ENCODE data around the gene IRAK1. TPM values are rescaled to one million over a fixed set of nuclear protein-coding genes. Genes with fewer than 3 reads are reported as not detected.

The IRAK1 gene
- 100 to 1,000 TPM in 1 of 2 donors, 10 to 100 TPM in 1; 66.7 to 148 TPM for total RNA-seq

DNA sequence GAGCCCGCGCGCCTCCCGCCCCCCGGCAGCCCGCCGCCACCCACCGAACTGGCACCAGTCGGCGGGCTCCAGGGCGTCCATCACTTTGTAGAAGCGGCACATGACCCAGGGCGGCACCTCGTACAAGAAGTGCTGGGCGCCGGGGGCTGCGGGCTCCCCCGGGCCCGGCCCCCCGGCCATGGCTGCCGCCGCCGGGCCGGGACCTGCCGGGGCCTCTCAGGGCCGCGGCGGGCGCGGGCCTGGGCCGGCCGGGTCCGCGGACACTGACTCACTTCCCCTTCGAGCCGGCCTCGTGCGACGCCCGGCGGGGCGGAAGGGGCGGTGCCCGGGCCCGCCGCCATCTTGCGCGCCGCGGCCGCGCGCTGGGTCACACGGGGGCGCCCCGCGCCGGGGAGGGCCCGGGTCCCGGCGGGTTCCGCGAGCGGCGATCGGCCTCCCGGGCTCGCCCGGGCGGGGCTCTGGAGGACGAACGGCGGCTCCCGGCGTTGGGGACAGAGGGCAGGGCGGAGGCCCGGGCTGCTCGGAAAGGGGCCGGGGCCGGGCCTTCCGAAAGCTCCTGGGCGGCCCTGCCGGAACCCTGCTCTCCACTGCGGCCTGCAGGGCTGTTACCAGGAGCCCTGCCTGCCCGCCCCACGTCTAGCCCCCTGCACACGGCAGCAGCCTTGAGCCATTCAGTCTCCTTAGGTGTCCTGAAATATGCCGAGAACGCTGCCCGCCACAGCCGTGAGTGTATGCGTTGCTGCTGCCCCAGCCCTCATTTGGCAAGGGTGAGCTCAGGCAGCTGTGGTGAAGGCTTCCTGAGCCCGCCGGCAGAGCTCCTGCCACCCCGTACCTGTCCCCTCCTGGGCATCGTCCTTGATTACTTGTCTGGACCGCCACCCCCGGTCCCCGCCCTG lies at the start of gene IRAK1:
TSS of gene IRAK1 (minus strand) at position 270 of the 896 bp plus-strand sequence. CDS start at position 180, 90 bp downstream.
- Histone ChIP-seq H3K9me3 (no peaks in the 10 kb centered on the region), H3K4me1 (no peaks in the 10 kb centered on the region), H3K4me3 (peak within 1 kb of the TSS; percentile 58), H3K36me3 (no peaks in the 10 kb centered on the region), H3K27me3 (no peaks in the 10 kb centered on the region), H3K9ac (ENCODE audit: low read depth in 2 of 2, low read length in 2 of 2) (peak within 1 kb of the TSS; percentile 81 to 84), H3K27ac (peak within 1 kb of the TSS; percentile 79)
- peak; percentile 51 for DNase-seq
- TF ChIP-seq CTCF (IDR thresholded peaks at IDR 0.05): no peak
- intact Hi-C loops (cut with DNase I): no loop called here

- no peak for DNase-seq
- no peaks in the 10 kb centered on the region for H3K4me1 ChIP-seq
- intact Hi-C loops (cut with DNase I): no loop called here
- no peak for TF ChIP-seq CTCF (IDR thresholded peaks at IDR 0.05)
- no peak overlapping the region for H3K4me3 ChIP-seq
- H3K9me3 ChIP-seq: no peaks in the 10 kb centered on the region
- H3K9ac ChIP-seq (ENCODE audit: low read depth in 2 of 2, low read length in 2 of 2): no peak overlapping the region
- no peaks in the 10 kb centered on the region for H3K36me3 ChIP-seq
- H3K27ac ChIP-seq: no peak overlapping the region
- H3K27me3 ChIP-seq: no peaks in the 10 kb centered on the region
Observed at GRCh38 chrX:154068560-154068959, 48.9 kb upstream of the IRAK1 start.

DNA sequence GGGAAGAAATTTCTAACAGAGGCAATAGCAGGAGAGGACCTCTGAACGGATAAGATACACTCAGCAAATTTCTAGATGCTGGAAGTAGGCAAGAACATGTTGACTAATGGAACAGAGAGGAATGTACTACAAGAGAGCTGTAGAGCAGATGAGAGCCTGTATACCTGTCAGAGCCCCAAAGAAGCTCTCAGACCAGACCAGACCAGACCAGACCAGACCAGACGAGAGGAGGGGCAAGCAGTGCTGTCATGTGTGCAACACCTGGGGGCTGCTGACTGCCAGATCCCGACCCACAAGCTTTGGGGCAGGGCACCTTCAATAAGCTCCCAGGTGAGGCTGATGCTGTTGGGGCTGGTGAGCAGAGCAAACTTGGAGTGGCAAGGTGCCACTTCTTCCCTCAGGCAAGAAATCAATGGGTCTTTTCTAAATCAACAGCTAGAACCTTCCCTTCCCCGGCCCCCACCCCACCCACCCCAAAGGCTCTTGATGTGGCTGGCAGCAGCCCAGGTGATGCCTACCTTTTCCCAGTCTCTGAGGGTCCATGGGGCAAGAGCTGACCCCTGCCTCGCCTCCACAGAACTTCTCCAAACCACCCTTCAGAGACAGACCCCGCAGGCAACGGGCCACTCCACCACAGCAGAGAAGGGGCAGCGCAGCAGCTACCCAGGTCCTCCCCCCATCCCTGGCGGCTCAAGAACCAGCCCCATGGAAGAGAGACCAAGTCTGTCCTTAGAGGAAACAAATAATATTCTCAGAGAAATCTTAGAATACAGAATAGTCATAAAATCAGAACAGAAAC lies 45.1 kb upstream of the IRAK1 start:
- no peak overlapping the region for H3K4me3 ChIP-seq
- DNase-seq: no peak
- H3K9ac ChIP-seq (ENCODE audit: low read depth in 2 of 2, low read length in 2 of 2): no peak overlapping the region
- H3K27me3 ChIP-seq: no peaks in the 10 kb centered on the region
- no peaks in the 10 kb centered on the region for H3K9me3 ChIP-seq
- no peaks in the 10 kb centered on the region for H3K36me3 ChIP-seq
- TF ChIP-seq CTCF (IDR thresholded peaks at IDR 0.05): no peak
- H3K4me1 ChIP-seq: peaks cover 5% of the 10 kb centered on the region
- intact Hi-C loops (cut with DNase I): no loop called here
- no peak overlapping the region for H3K27ac ChIP-seq

DNA sequence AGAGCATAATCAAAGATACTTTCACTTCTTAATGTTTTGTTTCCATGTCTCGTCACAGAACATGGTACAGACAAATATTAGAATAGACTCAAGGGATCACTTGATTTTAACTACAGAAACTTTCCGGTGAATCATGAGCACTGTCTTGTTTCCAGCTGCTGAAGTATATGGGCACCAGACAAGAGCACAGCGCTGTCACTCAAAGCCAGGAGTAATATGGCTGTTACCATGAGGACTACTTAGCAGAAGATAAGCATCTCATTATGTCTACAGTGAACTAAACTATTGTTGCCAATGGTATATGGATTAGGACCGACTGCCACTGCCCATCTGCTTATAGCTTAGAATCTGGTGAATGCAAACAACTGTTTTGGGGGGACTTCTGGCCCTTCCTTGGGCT lies 43.5 kb upstream of the IRAK1 start:
- DNase-seq: no peak
- intact Hi-C loops (cut with DNase I): no loop called here

More for the DNA sequence above, 43.5 kb upstream of the IRAK1 start:
- H3K9me3 ChIP-seq: no peaks in the 10 kb centered on the region
- peaks cover 5% of the 10 kb centered on the region for H3K4me1 ChIP-seq
- no peaks in the 10 kb centered on the region for H3K36me3 ChIP-seq
- H3K27ac ChIP-seq: no peak overlapping the region
- H3K27me3 ChIP-seq: no peaks in the 10 kb centered on the region
- TF ChIP-seq CTCF (IDR thresholded peaks at IDR 0.05): no peak
- H3K9ac ChIP-seq (ENCODE audit: low read depth in 2 of 2, low read length in 2 of 2): no peak overlapping the region
- H3K4me3 ChIP-seq: no peak overlapping the region

Measured in colonic mucosa (tissue), 4 donors.